AG04450 (cell line): Measurements from ENCODE around the gene CD7. TPM values are rescaled to one million over a fixed set of nuclear protein-coding genes. Genes with fewer than 3 reads are reported as not detected.

ENCODE experiments used
- CTCF ChIA-PET: fragments of 300-600, 350-600 bp; formaldehyde crosslinking; extraction: SDS; loops from one replicate; lab custom pipeline; 2022; ENCODE audit warnings: antibody characterized with exemption, inconsistent platforms; lab: Charles Lee
- POLR2A ChIA-PET: fragments of 350-600 bp; formaldehyde crosslinking; extraction: SDS; loops from one replicate; lab custom pipeline; 2021; ENCODE audit warnings: antibody characterized with exemption, inconsistent platforms; lab: Yijun Ruan, JAX
- DNase-seq: peaks from one replicate; pipeline ENCODE4 v3.0.0-alpha.2; 2011; ENCODE audit warnings: low read depth, low spot score
- H3K27ac ChIP-seq: one replicate; pipeline ENCODE4 v1.5.1; 2012; ENCODE audit warnings: low read depth, low read length, control low read depth
- H3K27me3 ChIP-seq: one replicate; pipeline ENCODE4 v1.6.0; 2012; ENCODE audit warnings: low read length; ENCODE audit not compliant: control insufficient read depth, insufficient read depth
- H3K4me3 ChIP-seq: 2 replicates; pipeline ENCODE4 v1.5.1; 2011; ENCODE audit warnings: mild to moderate bottlenecking, low read depth, low read length, control low read depth
- H3K9me3 ChIP-seq: 2 replicates; pipeline ENCODE4 v1.5.1; 2012; ENCODE audit warnings: low read length; ENCODE audit not compliant: control insufficient read depth, insufficient read depth
- CTCF ChIP-seq: IDR thresholded peaks from 2 replicates; pipeline ENCODE4 v1.5.1; 2011; ENCODE audit warnings: low read depth, low read length, control low read depth, inconsistent platforms
- polyA plus RNA-seq: library from polyadenylated mRNA; depleted of rRNA; stranded (reverse); fragments of >200 nt; gene quantifications from 2 replicates; pipeline ENCODE4 v1.2.3, GENCODE V29; 2011

The CD7 gene
- polyA plus RNA-seq, 1 experiment = 0.11 TPM

DNA sequence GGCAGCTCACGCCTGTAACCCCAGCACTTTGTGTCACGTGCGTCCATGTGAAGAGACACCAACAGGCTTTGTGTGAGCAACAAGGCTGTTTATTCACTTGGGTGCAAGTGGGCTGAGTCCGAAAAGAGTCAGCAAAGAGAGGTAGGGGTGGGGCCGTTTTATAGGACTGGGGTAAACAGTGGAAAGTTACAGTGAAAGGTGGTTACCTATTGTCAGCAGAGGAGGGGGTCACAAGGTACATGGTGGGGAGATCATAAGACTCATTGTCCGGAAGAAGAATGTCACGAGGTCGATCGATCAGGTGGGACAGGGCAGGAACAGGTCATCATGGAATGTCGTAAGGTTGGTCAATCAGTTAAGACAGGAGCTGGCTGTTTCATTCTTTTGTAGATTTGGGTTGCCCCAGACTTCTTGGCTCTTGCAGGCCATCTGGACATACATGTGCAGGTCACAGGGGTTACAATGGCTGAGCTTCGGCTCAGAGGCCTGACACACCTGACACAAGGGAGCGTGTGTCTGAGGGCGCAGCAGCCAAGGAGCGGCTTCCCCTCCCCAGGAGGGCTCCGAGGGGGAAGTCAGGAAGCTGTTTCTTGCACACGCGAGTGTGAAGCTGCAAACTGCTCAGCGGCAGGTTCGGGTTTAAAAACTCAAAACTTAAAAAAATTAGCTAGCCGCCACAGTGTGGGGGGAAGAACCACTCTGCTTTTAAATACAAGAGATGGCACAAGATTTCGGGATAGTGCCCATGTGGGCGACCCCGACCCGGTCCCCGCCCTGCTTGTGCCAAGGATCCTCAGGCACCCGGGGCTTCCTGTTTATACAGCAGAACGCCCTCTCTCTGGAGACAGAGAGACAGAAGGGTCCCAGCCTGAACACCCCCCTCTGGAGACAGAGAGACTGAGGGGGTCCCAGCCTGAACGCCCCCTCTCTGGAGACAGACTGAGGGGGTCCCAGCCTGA, 29.2 kb upstream of the CD7 start:
- Histone ChIP-seq H3K27ac (no peak overlapping the region), H3K27me3 (peaks cover 10% of the 10 kb centered on the region), H3K4me3 (no peak overlapping the region), H3K9me3 (peaks cover 11% of the 10 kb centered on the region; the same call in 1 of the 2 replicates)
- POLR2A ChIA-PET = no interaction called here
- no peak for TF ChIP-seq CTCF
- CTCF ChIA-PET = interaction anchor here (0.6 kb wide), 1 partner anchor 71 kb away, joined by 5 read pairs; no protein-coding TSS in a partner anchor
- DNase-seq = no peak

- no peak for TF ChIP-seq CTCF
- Histone ChIP-seq H3K9me3 (peaks cover 21% of the 10 kb centered on the region; the same call in 1 of the 2 replicates), H3K27ac (no peak overlapping the region), H3K4me3 (no peak overlapping the region), H3K27me3 (peaks cover 4% of the 10 kb centered on the region)
- POLR2A ChIA-PET = no interaction called here
- CTCF ChIA-PET = interaction anchor here (0.6 kb wide), 1 partner anchor 69 kb away, joined by 3 read pairs; no protein-coding TSS in a partner anchor
- no peak for DNase-seq
Measured at GRCh38 chr17:82345151-82345976, 28.0 kb upstream of the CD7 start.

DNA sequence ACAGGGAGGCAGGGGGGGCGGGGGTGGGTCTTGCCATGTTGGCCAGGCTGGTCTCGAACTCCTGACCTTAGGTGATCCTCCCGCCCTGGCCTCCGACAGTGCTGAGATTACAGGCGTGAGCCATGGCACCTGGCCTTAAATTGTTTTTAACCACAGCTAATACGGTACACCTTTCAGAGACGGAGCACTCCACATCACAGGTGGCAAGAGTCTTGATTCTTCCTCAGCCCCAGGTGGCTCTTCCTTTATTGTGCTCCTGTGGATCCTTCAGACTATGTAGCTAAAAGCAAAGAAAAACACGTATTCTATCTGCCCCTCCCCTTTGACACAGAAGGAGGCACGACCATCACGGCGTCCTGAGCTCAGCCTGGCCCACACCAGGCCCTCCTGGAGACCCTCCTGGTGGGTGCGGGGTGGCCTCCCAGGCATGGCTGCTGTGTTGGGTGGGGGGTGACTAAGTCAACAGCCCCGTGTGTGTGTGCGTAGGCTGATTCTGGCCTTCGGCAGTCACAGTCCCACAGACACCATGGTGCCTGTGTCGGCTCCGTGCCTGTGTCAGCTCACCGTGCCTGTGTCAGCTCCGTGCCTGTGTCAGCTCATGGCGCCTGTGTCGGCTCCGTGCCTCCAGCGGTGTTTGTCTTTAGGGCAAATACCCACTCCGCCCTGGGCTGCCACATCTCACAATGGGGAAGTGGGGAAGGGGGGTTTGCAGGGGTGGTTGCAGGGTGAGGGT, 26.9 kb upstream of the CD7 start:
- TF ChIP-seq CTCF = no peak
- peaks cover 22% of the 10 kb centered on the region; the same call in 1 of the 2 replicates for H3K9me3 ChIP-seq
- peaks cover 4% of the 10 kb centered on the region for H3K27me3 ChIP-seq
- no peak overlapping the region for H3K27ac ChIP-seq
- DNase-seq = no peak
- ChIA-PET CTCF (no interaction called here), POLR2A (interaction anchor here (0.6 kb wide), 1 partner anchor 284 kb away, joined by 6 read pairs; no protein-coding TSS in a partner anchor)
- H3K4me3 ChIP-seq = no peak overlapping the region

GRCh38 chr17:82343560-82343959, 26.2 kb upstream of the CD7 start:
- H3K9me3 ChIP-seq = peaks cover 22% of the 10 kb centered on the region; the same call in 1 of the 2 replicates
- peaks cover 4% of the 10 kb centered on the region for H3K27me3 ChIP-seq
- POLR2A ChIA-PET = interaction anchor here (0.6 kb wide), 1 partner anchor 285 kb away, joined by 6 read pairs; no protein-coding TSS in a partner anchor
- CTCF ChIA-PET = no interaction called here
- no peak overlapping the region for H3K4me3 ChIP-seq
- H3K27ac ChIP-seq = no peak overlapping the region
- TF ChIP-seq CTCF = no peak
- no peak for DNase-seq
